D721Med (cell line): ENCODE results near the gene AKAP1.

Experiments
- DNase-seq: peaks from one replicate; pipeline ENCODE4 v3.0.0; 2011; ENCODE audit warnings: low spot score; ENCODE audit not compliant: insufficient read length
- FAIRE-seq: peaks from 2 replicates; lab custom pipeline; 2011; peaks lifted over from hg19 to GRCh38; lab: Jason Lieb, UNC
- CTCF ChIP-seq: IDR thresholded peaks from 2 replicates; pipeline ENCODE4 v1.5.1; 2012; ENCODE audit warnings: mild to moderate bottlenecking, control low read depth; ENCODE audit not compliant: insufficient read depth; ENCODE audit errors: missing control alignments

Gene AKAP1

GRCh38 chr17:57044976-57045867 lies 39.8 kb upstream of the AKAP1 start:
- DNase-seq: no peak
- no peak for TF ChIP-seq CTCF
- no peak for FAIRE-seq

- DNase-seq (no peak), FAIRE-seq (no peak)
- TF ChIP-seq CTCF: no peak
Measured at GRCh38 chr17:57045868-57046704, 39.0 kb upstream of the AKAP1 start.

GRCh38 chr17:57046749-57047148 lies 38.3 kb upstream of the AKAP1 start:
- FAIRE-seq: no peak
- TF ChIP-seq CTCF: no peak

GRCh38 chr17:57048096-57048495 lies 37.0 kb upstream of the AKAP1 start:
- DNase-seq: no peak
- FAIRE-seq: no peak
- TF ChIP-seq CTCF: no peak

More at GRCh38 chr17:57046749-57047148, 38.3 kb upstream of the AKAP1 start:
- no peak for DNase-seq

GRCh38 chr17:57050306-57050705 lies 34.7 kb upstream of the AKAP1 start:
- DNase-seq (no peak), FAIRE-seq (no peak)
- no peak for TF ChIP-seq CTCF

GRCh38 chr17:57051886-57052361 lies 33.1 kb upstream of the AKAP1 start:
- no peak for FAIRE-seq
- DNase-seq: no peak
- TF ChIP-seq CTCF: no peak
